ENCODE measurements around the gene TARS2.

Gene TARS2

GRCh38 chr1:150514913-150515327 lies 27.7 kb downstream of the TARS2 start:
- CTCF ChIA-PET, result interaction anchor here (0.6 to 3.6 kb wide), 3 partner anchors 17 to 259 kb away, joined by 3 to 24 read pairs (median 18); partner anchors contain the start of gene CA14
- H3K27me3 Mint-ChIP-seq, result peaks cover 4% of the 10 kb centered on the region
- no peaks in the 10 kb centered on the region for H3K36me3 Mint-ChIP-seq
- H3K4me1 Mint-ChIP-seq, result peaks cover 33% of the 10 kb centered on the region
- H3K4me3 Mint-ChIP-seq, result peak overlapping the region; percentile 85
- no peak for DNase-seq
- H3K9me3 Mint-ChIP-seq, result no peaks in the 10 kb centered on the region
- peak overlapping the region; percentile 83 for H3K27ac Mint-ChIP-seq

DNA sequence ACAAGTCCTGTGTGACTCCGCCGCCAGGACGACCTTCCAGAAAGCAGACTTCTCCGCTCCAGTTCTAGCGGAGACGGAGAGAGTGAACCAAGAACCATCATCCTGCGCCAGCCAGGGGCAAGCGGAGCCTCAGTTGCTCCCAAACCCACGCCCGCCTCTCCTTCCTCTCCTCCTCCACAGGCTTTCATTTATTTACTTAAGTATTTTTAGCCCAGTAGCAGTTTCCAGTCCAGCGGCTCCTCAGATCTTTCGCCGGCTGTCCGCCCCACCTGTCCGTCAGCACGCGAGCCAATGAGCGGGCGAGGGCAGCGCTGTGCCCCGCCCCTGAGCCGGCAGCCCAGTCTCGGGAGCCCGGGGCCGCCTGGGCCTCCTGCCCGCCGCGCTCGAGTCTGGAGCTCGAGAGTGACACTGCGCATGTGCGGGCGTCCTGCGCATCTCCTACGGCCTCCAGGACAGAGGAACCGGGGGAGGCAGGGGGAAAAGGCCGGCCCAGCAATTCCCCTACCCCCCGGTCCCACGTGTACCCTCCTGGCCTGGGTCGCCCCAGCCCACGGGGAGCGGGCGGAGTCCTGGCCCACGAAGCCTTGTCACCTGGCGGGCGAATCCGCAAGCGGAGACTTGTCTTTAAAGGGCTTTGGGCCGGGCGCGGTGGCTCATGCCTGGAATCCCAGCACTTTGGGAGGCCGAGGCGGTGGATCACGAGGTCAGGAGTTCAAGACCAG lies 28.3 kb downstream of the TARS2 start, which contains the start of gene FALEC:
TSS of gene FALEC (plus strand) at position 425 of the 722 bp plus-strand sequence.
- DNase-seq, result peak; percentile 94
- peak within 1 kb of the TSS; percentile 85 for H3K4me3 Mint-ChIP-seq
- peaks cover 33% of the 10 kb centered on the region for H3K4me1 Mint-ChIP-seq
- H3K27ac Mint-ChIP-seq, result peak within 1 kb of the TSS; percentile 83
- peaks cover 4% of the 10 kb centered on the region for H3K27me3 Mint-ChIP-seq
- CTCF ChIA-PET, result interaction anchor here (0.6 to 3.6 kb wide), 7 partner anchors 14 to 480 kb away, joined by 3 to 24 read pairs (median 3); partner anchors contain the start of gene CA14
- no peaks in the 10 kb centered on the region for H3K9me3 Mint-ChIP-seq
- H3K36me3 Mint-ChIP-seq, result no peaks in the 10 kb centered on the region

GRCh38 chr1:150516050-150516591 lies 28.9 kb downstream of the TARS2 start:
- Mint-ChIP-seq H3K27ac (peak overlapping the region; percentile 61), H3K4me1 (peaks cover 33% of the 10 kb centered on the region), H3K27me3 (peaks cover 4% of the 10 kb centered on the region), H3K9me3 (no peaks in the 10 kb centered on the region), H3K4me3 (peak overlapping the region; percentile 85), H3K36me3 (no peaks in the 10 kb centered on the region)
- peak; percentile 30 for DNase-seq
- CTCF ChIA-PET, result interaction anchor here (0.6 to 3.6 kb wide), 9 partner anchors 12 to 479 kb away, joined by 3 to 24 read pairs (median 4); partner anchors contain the start of gene CA14

- CTCF ChIA-PET, result interaction anchor here (0.6 to 3.6 kb wide), 8 partner anchors 12 to 479 kb away, joined by 3 to 24 read pairs (median 4); partner anchors contain the start of gene CA14
- peaks cover 4% of the 10 kb centered on the region for H3K27me3 Mint-ChIP-seq
- DNase-seq, result no peak
- no peaks in the 10 kb centered on the region for H3K9me3 Mint-ChIP-seq
- H3K4me3 Mint-ChIP-seq, result peak overlapping the region; percentile 85
- no peaks in the 10 kb centered on the region for H3K36me3 Mint-ChIP-seq
- peak overlapping the region; percentile 61 for H3K27ac Mint-ChIP-seq
- H3K4me1 Mint-ChIP-seq, result peaks cover 37% of the 10 kb centered on the region
Measured at GRCh38 chr1:150516616-150517015, 29.4 kb downstream of the TARS2 start.

DNA sequence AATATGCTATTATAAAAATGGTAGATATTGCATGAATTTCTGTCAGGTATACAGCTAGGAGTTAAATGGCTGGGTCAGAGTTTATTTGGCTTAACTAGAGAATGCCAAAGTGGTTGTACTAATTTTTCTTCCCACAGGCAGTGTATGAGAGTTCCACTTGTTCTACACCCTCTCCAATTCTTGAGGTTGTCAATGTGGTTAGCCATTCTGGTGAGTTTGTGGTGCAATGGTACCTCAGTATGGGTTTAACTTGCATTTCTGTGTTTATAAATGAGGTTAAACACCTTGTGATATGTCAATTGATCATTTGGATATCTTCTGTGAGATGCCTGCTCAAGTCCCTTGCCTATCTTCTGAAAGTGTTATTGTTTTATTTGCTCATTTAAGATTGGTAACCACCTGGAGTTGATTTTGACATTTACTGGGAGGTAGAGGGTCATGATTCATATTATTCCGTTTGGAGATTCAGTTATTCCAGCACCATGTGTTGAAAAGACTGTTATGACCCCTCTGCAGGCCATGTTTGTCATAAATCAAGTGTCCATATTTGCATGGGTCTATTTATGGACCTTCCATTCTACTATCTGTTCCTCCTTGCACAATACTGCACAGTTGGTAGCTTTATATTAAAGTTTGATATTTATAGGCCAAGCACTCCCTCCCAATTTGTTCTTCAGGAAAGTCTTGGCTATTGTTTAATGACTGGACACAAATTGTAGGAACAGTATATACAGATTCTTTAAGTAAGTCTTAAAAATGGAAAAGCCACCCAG lies 34.2 kb downstream of the TARS2 start:
- CTCF ChIA-PET, result interaction anchor here (1.1 to 2.0 kb wide), 2 partner anchors 11 to 266 kb away, joined by 4 read pairs; no protein-coding TSS in a partner anchor

GRCh38 chr1:150525348-150525747 lies 38.1 kb downstream of the TARS2 start:
- CTCF ChIA-PET, result no interaction called here
- Mint-ChIP-seq H3K36me3 (no peaks in the 10 kb centered on the region), H3K27ac (no peak overlapping the region), H3K27me3 (peaks cover 5% of the 10 kb centered on the region), H3K4me1 (peaks cover 5% of the 10 kb centered on the region), H3K9me3 (no peaks in the 10 kb centered on the region), H3K4me3 (no peak overlapping the region)
- no peak for DNase-seq

More for the DNA sequence above, 34.2 kb downstream of the TARS2 start:
- no peak overlapping the region for H3K4me3 Mint-ChIP-seq
- no peaks in the 10 kb centered on the region for H3K36me3 Mint-ChIP-seq
- H3K9me3 Mint-ChIP-seq, result no peaks in the 10 kb centered on the region
- no peak for DNase-seq
- H3K27me3 Mint-ChIP-seq, result peaks cover 5% of the 10 kb centered on the region
- no peak overlapping the region for H3K27ac Mint-ChIP-seq
- H3K4me1 Mint-ChIP-seq, result peaks cover 14% of the 10 kb centered on the region

- CTCF ChIA-PET, result interaction anchor here (0.7 to 1.2 kb wide), 2 partner anchors 12 to 33 kb away, joined by 3 to 4 read pairs; no protein-coding TSS in a partner anchor
- no peak overlapping the region for H3K27ac Mint-ChIP-seq
- no peak for DNase-seq
- H3K9me3 Mint-ChIP-seq, result no peaks in the 10 kb centered on the region
- H3K27me3 Mint-ChIP-seq, result peaks cover 5% of the 10 kb centered on the region
- H3K36me3 Mint-ChIP-seq, result no peaks in the 10 kb centered on the region
- H3K4me1 Mint-ChIP-seq, result no peaks in the 10 kb centered on the region
- H3K4me3 Mint-ChIP-seq, result no peak overlapping the region
Measured at GRCh38 chr1:150528196-150528595, 41.0 kb downstream of the TARS2 start.

DNA sequence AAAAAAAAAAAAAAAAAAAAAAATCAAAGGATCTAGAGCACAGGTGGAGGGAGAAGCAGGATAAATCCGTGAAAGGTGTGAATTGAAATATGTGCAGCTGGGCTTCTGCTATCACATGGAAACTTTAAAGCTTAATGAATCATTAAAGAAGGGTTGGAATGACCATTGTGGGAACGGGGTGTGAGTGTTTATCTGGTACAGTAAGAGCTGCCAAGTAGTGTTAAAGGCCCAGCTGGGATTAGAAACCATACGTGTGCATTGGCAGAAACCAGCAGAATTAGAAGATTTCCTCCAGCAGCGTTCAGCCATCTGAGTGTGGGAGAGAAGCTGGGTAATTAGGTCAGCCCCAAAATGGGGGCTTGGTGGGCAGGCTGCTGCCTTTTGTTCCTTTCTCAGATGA lies 41.8 kb downstream of the TARS2 start:
- H3K4me1 Mint-ChIP-seq, result no peaks in the 10 kb centered on the region
- CTCF ChIA-PET, result interaction anchor here (0.7 to 1.2 kb wide), 3 partner anchors 12 to 32 kb away, joined by 3 to 4 read pairs (median 3); no protein-coding TSS in a partner anchor
- H3K9me3 Mint-ChIP-seq, result no peaks in the 10 kb centered on the region
- DNase-seq, result no peak
- no peak overlapping the region for H3K4me3 Mint-ChIP-seq
- H3K36me3 Mint-ChIP-seq, result no peaks in the 10 kb centered on the region
- no peak overlapping the region for H3K27ac Mint-ChIP-seq
- peaks cover 5% of the 10 kb centered on the region for H3K27me3 Mint-ChIP-seq

GRCh38 chr1:150530491-150531159 lies 43.4 kb downstream of the TARS2 start:
- peaks cover 4% of the 10 kb centered on the region for H3K27me3 Mint-ChIP-seq
- CTCF ChIA-PET, result interaction anchor here (0.8 to 4.0 kb wide), 6 partner anchors 14 to 276 kb away, joined by 3 to 24 read pairs (median 4); partner anchors contain the start of gene FALEC
- H3K9me3 Mint-ChIP-seq, result no peaks in the 10 kb centered on the region
- H3K27ac Mint-ChIP-seq, result no peak overlapping the region
- H3K36me3 Mint-ChIP-seq, result no peaks in the 10 kb centered on the region
- no peaks in the 10 kb centered on the region for H3K4me1 Mint-ChIP-seq
- DNase-seq, result no peak
- no peak overlapping the region for H3K4me3 Mint-ChIP-seq

- DNase-seq, result no peak
- Mint-ChIP-seq H3K9me3 (no peaks in the 10 kb centered on the region), H3K27ac (no peak overlapping the region), H3K4me1 (no peaks in the 10 kb centered on the region), H3K36me3 (no peaks in the 10 kb centered on the region), H3K27me3 (peaks cover 12% of the 10 kb centered on the region), H3K4me3 (no peak overlapping the region)
- CTCF ChIA-PET, result interaction anchor here (0.6 to 4.0 kb wide), 15 partner anchors 10 to 721 kb away, joined by 3 to 24 read pairs (median 4); partner anchors contain the start of gene FALEC
Measured at GRCh38 chr1:150532860-150533259, 45.6 kb downstream of the TARS2 start.

DNA sequence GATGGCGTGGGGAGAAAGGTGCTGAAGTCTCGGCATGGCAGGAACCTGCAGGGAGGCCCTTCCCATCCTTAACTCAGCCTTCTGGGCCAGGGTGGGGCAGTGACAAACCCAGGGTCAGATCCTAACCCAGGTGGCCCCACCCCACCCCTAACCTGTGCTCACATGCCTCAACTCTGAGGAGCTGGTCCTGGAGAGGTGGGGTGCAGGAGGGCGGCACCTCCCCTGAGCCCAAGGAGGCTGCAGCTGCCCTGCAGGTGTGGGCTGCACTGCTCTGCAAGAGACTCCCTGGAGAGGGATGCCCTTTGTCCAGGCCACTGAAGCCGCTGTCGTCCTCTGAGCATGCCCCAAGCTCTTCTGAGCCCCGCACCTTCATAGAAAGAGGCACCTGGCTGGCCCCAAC lies 46.8 kb downstream of the TARS2 start:
- CTCF ChIA-PET, result interaction anchor here (2.2 to 4.0 kb wide), 2 partner anchors 18 to 278 kb away, joined by 6 to 24 read pairs; partner anchors contain the start of gene FALEC
- Mint-ChIP-seq H3K4me3 (no peak overlapping the region), H3K27me3 (peaks cover 20% of the 10 kb centered on the region), H3K4me1 (no peaks in the 10 kb centered on the region), H3K9me3 (no peaks in the 10 kb centered on the region), H3K27ac (no peak overlapping the region), H3K36me3 (no peaks in the 10 kb centered on the region)
- DNase-seq, result no peak

- DNase-seq, result no peak
- Mint-ChIP-seq H3K4me1 (no peaks in the 10 kb centered on the region), H3K27me3 (peaks cover 33% of the 10 kb centered on the region), H3K36me3 (no peaks in the 10 kb centered on the region), H3K27ac (no peak overlapping the region), H3K4me3 (no peak overlapping the region), H3K9me3 (no peaks in the 10 kb centered on the region)
- CTCF ChIA-PET, result interaction anchor here (1.5 kb wide), 1 partner anchor 71 kb away, joined by 5 read pairs; no protein-coding TSS in a partner anchor
Measured at GRCh38 chr1:150535511-150536287, 48.5 kb downstream of the TARS2 start.
